Activated CD8-positive, alpha-beta memory T cell treated with anti-CD3 and anti-CD28 coated beads for 4 hours (primary cell): ENCODE data around the gene NDUFB2.
"Not testable (repeated sequence)": the region's sequence is repeated elsewhere in the genome, so short reads cannot be mapped to it uniquely, and the experiment has no call there.

ENCODE experiments used
- DNase-seq, 2 donors: peaks; one replicate each; pipeline ENCODE4 v3.0.0-alpha.2; 2020; ENCODE audit warnings: low read depth in 2 of 2

NDUFB2 gene

DNA sequence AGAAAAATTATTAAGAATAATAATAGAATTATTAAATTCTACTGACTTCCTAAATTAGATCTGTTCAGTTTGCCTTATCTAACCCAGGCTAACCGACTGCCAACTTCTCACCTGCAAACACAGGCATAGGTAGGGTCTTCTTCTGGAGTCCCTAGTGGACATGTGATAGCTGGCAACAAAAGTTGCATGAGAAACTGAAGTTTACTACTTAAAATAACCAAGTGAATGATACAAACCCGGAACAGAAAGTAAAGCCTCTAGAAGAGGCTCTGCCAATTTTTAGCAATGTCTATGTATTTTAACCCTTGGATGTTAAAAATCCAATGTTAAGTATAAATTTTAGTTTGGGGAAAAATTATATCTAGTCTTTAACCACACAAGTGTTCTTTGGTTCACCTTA lies 37.6 kb downstream of the NDUFB2 start:
- DNase-seq: no peak

DNA sequence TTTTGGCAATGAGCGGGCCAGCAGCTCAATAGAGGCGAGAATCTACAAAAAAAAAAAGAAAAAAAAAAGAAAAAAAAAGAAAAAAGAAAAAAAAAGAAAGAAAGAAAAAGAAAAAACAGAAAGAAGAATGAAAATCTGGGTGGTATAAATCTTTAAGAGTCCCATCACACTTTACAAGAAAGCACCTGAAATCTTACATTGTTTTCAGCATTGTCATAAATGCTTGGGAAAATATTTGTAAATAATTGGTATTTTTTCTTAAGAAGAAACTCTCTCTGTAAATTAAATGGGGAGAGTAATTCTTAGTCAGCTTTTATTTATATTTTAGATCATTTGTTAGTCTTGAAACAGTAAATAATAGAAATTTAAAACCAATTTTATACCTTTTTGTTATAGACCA lies 38.2 kb downstream of the NDUFB2 start:
- no peak for DNase-seq

DNA sequence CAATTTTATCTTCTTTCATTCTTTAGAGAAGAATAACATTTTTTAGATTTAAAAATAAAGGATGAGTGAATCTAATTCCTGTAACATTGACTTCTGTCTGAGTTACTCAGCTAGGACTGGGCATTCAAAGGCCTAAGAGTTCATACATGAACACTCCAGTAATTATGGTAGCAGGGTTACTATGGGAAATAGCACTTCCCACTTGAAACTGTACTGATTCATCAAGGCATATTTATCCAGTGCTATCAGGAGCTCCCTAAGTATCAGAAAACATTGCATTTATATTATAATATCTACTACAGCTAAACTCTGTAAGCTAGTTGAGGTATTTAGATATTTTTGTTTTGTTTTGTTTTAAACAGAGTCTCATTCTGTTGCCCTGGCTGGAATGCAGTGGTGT lies 41.8 kb downstream of the NDUFB2 start:
- no peak for DNase-seq

DNA sequence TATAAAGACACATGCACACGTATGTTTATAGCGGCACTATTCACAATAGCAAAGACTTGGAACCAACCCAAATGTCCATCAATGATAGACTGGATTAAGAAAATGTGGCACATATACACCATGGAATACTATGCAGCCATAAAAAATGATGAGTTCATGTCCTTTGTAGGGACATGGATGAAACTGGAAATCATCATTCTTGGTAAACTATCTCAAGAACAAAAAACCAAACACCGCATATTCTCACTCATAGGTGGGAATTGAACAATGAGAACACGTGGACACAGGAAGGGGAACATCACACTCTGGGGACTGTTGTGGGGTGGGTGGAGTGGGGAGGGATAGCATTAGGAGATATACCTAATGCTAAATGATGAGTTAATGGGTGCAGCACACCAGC lies 46.7 kb downstream of the NDUFB2 start:
- DNase-seq: not testable (repeated sequence)

DNA sequence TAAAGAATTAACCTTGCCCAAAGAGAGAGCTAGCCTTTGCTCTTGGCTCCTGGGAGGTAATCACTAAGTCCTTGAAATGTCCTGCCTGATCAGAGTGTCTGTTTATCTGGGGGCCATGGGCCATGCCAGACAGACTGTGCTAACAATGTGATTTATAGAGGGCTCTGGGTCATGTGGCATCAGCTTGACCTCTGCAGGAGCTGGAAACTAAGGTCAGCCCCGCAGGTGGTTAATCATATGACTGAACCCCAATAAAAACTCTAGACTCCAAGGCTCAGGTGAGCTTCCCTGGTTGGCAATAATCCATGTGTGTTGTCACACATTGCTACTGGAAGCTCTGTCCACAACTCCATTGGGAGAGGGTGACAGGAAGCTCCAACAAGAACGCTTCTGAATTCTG lies 47.5 kb downstream of the NDUFB2 start:
- DNase-seq: no peak

DNA sequence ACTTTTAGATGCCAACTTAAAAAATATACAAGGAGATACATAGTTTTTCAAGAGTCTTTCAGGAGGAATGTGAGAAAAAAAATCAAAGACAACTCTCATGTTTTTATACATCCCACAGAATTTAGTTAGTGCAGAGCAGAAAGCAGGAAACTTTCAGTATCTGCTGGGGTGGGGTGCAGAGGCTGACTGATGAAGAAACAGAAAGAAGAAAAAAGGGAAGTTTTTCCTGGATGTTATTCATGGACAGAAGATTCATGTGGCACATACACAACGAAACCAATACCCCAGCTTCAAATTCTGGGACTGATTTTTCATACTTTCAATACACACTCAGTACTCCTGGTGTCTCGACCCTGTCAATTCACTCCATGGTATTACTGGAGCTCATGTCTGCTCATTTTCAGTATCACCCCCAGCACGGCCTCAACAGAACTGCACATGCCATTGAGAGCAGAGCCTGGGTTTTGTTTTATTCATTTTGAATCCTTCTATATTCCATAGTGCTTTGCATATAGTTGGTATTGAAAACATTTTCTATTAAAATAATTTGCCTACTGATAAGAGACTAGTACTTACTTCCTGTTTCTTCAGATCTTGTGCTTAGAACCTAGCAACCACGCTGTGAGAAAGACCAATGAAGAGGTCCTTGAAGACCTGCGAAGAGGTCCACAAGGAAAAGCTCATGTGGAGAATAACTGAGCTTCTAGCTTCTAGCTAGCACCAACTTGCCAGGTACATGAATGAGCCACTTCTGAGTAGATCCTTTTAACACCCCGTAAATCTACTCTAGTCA lies 49.0 kb downstream of the NDUFB2 start:
- DNase-seq: no peak

DNA sequence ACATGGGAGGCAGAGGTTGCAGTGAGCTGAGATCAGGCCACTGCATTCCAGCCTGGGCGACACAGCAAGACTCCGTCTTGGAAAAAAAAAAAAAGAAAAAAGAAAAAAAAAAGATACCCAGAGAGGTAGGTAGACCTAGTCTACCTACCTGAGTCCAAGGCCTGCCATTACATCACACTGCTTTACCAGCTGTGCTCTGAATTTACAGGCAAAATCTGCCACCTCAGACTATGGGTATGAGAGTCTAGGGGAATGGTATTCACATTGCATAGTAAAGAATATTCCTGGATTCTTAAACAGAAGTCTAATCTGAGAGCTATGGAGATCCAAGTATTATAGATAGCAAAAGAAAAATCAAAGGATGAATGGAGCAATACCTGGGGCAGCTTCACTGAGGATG lies 50.2 kb downstream of the NDUFB2 start:
- no peak for DNase-seq

DNA sequence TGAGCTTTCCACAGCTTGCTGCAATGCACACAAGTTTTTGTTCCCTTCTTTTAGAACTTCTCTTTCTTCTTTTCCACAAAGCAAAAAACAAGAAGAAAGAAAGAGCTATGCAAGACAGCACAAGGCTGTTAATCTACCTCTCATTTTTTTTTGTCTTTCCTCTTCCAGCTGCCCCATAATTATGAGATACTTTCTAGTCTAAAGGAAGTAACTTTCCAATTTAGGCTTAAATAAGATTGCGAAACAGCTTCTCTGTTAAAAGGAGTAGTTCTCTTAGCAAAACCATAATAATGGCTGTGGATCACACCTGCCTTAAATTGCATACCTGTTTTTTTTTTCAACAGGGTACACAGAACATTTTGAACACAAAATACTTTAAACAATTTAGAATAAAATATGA lies 56.0 kb downstream of the NDUFB2 start:
- no peak for DNase-seq

DNA sequence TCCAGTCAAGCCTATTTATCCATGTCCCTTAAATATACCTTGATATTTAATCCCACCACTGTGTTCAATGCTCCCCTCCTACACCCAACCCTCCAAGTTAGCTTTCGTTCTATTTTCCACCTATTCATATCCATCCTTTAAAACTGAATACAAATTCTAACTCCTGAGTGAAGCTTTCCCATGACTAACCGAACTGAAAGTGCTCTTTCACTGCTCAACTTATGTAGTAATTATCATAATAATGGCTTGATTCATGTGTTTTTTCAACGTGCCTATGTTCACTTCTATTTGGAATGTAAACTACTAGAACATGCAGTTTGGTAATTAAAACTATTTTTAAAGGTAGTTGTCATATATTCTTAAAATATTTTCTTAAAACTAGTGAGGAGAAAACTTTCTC lies 58.0 kb downstream of the NDUFB2 start:
- no peak for DNase-seq
